ENCODE data around the gene GADL1.

GADL1 gene

GRCh38 chr3:30805695-30806094 lies 88.8 kb downstream of the GADL1 start:
- no peak for DNase-seq

DNA sequence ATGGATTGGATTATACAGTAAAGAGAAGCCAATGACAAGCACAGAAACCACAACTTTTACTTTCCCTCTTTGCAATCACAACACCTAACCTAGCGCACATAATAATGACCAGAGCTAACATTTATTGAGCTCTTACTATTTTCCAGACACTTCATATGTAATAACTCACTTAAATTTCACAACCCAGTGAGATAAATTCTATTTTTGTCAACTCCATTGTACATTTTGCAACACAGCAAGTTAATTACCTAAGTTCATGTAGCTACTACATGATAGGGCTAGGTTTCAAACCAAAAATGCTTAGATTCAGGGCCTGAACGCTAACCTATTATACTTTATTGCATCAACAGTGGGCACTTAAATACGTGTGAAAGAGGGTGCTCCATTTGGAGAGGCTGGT lies 89.5 kb downstream of the GADL1 start:
- no peak for DNase-seq

DNA sequence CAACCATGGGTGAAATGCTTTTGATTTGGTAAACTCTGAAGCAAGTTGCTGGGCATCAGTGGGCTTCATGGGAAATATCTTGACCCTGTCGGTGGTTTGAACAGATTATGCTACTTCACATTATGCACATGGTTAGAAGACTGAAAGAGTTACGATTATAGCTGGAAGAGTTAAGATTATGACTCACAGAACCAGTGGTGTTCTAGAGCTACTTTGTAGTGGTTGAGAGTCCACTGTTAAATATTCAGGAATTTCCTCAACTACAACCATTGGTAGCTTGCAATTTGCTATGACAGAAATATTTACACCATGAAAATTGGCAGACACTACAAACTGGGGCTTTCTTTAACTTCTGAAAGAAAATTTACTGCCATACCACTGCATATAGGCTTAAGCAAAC lies 99.3 kb downstream of the GADL1 start:
- DNase-seq = peak; percentile 34

GRCh38 chr3:30793740-30794139 lies 100.7 kb downstream of the GADL1 start:
- no peak for DNase-seq

DNA sequence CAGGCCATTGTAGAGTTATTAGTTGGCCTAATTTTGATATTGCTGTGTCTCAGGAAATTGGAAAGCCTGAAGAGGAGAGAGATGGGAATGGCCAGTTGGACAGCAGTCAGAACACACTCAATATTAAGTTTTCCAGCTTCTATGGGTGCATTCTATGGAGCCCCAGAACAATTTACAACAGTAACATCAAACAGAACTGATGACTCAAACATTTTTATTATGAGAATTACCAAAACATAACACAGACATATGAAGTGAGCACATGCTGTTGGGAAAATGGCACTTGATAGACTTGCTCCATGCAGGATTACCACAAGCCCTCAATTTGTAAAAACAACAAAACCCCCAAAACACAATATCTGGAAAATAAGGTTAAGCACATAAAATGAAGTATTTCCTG lies 104.3 kb downstream of the GADL1 start:
- DNase-seq = no peak

GRCh38 chr3:30786365-30786764 lies 108.1 kb downstream of the GADL1 start:
- no peak for DNase-seq

DNA sequence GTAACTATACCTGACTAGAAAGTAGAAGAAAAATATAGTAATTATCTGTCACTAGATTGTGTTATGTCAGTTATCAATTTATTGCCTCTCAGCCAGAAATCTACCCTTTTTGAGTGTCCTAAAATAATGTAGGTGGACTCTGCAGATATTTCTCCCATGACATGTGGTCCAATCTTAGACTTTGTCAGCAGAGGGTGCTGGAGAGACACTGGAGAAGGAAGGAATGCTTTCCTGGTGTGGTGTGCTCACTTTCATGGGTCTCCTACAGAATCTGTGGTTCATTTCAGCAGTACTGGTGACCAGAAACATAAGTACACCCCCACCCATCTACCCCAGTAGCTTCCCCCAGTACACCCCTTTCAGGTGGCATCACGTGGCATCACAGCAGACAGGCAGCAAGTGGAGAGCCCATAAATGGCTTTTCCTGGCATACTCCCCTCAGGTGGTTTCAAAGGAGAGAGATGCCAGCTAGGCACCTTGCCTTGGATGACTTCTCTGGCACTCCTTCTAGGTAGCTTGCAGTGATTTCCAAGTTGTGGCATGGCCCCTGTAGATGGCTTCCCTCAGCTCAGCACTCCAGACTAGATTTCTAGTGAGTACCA lies 114.7 kb downstream of the GADL1 start:
- DNase-seq = peak; percentile 31

GRCh38 chr3:30778933-30779332 lies 115.5 kb downstream of the GADL1 start:
- DNase-seq = no peak

GRCh38 chr3:30777426-30778113 lies 116.9 kb downstream of the GADL1 start:
- DNase-seq = no peak

DNA sequence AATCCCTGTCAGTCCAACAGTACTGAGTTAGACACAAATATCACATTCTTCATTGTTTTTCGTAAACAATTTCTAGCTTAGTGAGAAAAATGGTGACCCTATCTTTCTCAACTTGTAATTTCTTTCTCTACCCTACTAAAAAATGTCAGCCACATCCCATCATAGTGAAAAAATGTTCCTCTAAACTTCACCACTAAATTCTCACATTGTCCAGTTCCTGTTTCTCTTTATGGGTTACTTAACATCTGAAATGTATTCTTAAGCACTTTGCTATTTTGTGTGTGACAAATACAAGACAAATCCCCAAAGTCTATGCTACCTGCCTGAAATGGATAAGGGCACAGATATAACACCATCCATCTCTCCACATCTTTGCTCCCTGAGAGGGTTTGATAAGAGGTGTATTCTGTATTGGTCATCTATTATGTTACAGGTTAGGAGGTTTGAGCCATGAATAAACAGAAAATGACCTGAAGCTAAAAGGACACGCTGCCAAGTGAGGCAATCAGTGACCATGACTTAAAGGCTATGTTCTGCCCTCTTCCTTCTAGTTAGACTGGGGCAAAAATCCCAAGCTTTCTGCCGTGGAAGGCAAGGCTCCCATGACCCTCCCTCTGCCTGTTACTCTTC lies 118.2 kb downstream of the GADL1 start:
- no peak for DNase-seq

DNA sequence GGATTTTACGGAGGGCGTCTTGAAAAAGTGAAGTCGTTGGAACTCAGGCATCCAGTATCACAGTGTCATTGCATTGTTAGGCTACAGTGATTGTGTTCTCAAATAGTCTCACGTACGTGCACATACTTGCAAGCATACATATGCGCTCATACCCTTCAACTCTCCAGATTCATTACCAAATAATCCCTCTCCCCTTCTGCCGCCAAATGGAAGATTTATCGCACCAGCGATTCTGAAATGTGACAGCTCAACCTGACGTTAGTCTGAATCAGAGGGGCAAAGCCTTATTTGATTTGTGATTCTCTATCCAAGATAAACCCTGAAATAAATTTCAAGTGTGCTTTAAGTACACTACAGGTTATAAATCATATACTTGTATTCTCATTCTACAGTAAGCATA lies 119.4 kb downstream of the GADL1 start:
- peak; percentile 60 for DNase-seq

GRCh38 chr3:30774062-30774461 lies 120.4 kb downstream of the GADL1 start:
- no peak for DNase-seq

- DNase-seq = peak; percentile 82
These were observed 124.1 kb downstream of the GADL1 start for GRCh38 chr3:30770387-30770786.

DNA sequence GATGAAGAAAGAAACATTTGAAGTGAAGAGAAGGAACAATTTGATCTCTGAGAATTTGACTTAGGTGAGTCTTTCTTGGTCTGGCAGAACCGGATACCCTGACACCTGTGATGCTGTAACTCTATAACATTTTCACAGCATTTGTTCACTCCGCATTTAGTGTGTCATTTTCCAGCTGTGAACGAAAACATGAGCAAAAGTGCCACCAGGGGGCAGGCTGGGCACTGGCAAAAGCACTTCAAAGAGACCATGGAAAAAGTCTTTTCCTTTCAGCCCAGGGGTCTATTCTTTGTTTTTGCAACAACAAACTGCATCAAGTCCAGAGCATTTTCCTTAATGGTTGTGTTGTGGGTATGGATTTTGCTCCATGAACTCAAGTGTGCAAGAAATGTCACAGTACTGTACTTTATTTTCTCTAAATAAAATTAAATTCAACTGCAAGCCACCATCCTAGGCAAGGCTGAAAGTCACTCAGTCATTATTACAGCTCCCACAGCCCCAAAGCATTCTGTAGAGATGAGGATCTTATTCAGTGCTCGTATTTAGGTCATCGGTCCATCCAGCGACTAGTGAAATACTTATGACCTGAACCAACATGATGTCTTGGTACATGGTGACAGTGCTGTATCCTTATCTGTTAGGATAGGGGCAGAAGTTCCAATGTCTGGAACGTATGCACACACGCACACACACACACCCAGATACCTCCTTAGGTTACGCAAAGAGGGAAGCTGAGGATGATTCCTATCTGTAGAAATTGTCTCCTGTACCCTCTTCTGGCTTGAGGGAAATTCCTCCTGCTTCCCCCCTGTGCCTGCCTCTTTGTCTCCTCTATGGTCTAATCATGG lies 125.5 kb downstream of the GADL1 start:
- peak; percentile 51 for DNase-seq

GRCh38 chr3:30768046-30768445 lies 126.4 kb downstream of the GADL1 start:
- DNase-seq = no peak

- no peak for DNase-seq
These were observed 127.9 kb downstream of the GADL1 start for GRCh38 chr3:30766522-30766921.

- no peak for DNase-seq
These were observed 129.6 kb downstream of the GADL1 start for GRCh38 chr3:30764891-30765290.

DNA sequence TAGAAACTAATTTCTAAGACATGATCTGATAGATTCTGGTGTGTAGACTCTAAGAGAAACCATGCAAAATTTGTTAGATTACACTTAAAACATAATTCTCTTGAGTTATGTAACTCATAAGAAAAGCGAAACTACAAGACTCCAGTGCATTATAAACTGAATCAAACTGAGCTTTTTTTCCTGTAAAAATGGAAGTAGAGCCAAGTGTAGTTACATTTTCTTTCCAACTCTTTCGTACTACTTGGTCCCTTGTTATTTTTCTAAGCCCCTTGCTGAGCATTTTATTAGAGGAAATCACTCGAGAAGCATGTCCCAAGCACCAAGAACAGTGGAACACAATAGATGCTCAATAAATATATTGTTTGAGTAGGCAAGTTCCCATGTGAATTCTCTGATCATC lies 130.2 kb downstream of the GADL1 start:
- no peak for DNase-seq

GRCh38 chr3:30761374-30761773 lies 133.1 kb downstream of the GADL1 start:
- no peak for DNase-seq

GRCh38 chr3:30760737-30761136 lies 133.7 kb downstream of the GADL1 start:
- no peak for DNase-seq

DNA sequence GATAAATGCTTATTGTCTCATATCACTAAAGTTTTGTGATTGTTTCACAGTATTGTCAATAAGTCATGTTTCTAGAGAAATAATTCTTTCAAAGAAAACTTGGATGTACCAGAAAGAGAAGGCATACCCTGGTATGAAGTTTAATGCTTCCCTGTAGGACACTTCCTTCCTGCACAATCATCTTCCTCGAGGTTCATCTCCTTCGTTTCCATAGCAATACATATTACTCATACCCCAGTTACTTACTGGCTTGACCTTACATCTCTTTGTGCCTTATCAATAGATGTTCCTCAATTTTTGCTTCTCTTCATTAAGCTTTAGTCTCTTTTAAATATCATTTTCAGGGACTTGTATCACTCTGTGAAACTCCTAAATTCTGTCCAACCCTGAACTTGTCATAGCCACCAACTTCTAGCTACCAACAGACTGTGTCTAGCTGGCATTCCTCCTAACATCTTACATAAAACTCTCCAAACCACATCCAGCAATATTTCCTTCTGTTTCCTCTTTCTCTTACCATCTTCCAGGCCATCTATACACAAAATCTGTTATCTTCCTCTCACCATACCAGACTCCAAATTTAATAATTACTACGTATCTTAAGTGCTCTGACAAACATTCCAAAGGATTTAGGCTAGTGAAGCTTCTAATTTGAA lies 134.3 kb downstream of the GADL1 start:
- DNase-seq = peak; percentile 19

DNA sequence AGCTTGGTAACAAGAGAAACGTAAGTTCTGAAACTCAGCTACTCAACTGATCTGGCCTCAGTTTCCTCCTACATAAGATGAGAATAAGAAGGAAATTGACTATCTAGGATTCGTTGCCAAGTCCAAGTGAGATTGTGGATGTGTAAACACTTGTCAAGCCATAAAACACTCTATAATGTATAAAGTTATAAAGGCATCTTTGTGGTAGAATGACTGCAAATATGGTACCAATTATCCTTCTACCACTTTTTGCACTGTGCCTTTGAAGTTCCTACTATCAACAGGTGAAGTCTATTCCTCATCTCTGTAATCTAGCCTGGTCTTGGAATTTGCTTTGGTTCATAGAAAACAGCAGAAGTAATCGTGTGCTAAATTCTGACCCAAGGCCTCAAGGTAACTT lies 138.2 kb downstream of the GADL1 start:
- DNase-seq = no peak

- DNase-seq = peak; percentile 49
These were observed 140.0 kb downstream of the GADL1 start for GRCh38 chr3:30754426-30754825.

Measured in fibroblast of skin of right quadriceps (primary cell).